HG03135 (cell line): ENCODE results near the gene RHBDF2.

Source experiments
- ATAC-seq: cut with Tn5 transposase; IDR thresholded peaks from one replicate; pipeline ENCODE4 v1.9.1; 2021; ENCODE audit warnings: mild to moderate bottlenecking, moderate library complexity; ENCODE audit not compliant: unreplicated experiment

RHBDF2 gene

DNA sequence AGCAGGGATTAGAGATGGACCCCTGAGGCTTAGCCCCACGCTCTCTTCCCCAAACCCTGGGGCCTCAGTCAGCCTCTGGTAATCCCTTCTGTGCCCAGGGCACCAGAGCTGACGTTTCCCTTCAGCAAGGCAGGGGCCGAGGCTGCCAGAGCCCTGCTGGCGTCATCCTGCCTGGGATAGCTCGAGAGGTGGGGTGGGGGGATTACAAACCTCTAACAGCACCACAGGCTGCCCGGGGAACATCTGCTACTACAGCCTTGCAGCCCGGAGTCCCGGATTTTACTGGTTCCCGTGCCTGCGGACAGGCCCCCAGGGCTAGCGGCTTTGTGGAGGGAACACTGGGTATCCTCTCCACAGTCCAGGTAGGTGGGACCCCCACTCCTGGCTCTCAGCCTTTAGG, 33.9 kb downstream of the RHBDF2 start, which contains the start of gene AANAT:
AANAT (plus strand) TSS at position 238 of the 400 bp plus-strand sequence. CDS start 1,144 bp downstream, outside the sequence.
- no peak for ATAC-seq

DNA sequence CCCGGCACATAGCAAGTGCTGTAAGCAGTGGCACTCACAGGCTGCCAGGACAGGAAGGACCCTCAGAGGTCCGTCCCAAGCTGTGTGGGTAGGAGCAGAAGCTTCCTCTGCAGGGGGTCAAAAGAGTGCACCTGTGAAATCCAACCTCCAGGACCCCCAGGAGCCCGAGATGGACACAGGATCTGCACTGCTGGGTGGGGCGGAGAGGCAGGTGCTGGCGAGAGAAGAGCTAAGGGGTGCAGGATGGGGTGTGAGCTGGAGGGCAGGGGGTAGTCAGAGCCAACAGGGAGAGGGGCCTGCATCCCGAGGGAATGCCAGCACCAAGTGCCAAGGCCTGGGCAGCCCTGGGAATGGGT, 34.5 kb downstream of the RHBDF2 start:
- no peak for ATAC-seq

DNA sequence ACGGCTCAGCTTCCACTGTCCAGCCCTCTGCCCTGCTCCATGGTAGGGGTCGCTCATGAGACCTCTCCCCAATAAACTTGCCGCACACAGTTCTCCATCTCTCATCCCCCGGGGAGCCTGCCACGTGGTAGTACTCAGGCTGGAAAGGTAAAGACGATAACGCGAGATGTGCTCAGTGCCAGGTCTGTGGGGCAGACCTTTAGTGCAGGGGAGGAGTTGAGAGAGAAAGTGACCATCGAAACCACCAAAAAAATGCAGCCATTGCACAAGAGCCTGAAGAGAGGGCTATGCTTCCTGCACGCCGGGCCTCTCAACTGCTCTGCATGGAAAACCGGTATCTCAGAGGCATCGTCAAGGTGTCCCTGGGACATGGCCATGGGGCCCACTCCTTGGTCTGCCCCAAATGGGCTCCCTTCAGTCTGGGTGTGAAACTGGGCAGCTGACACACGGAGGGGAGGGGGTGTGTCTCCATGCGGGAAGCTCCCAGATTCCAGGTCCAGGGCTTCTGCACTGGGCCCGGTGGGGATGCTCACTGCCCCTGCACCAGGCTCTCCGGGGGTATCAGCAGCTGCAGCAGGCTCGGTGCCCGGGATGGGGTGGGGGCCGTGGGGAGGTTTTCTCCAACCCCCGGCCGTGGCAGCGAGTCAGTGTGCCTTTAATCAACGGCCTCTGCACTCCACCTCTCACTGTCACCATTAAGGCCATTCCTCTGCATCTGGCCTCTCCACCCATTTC, 38.5 kb downstream of the RHBDF2 start:
- no peak for ATAC-seq

DNA sequence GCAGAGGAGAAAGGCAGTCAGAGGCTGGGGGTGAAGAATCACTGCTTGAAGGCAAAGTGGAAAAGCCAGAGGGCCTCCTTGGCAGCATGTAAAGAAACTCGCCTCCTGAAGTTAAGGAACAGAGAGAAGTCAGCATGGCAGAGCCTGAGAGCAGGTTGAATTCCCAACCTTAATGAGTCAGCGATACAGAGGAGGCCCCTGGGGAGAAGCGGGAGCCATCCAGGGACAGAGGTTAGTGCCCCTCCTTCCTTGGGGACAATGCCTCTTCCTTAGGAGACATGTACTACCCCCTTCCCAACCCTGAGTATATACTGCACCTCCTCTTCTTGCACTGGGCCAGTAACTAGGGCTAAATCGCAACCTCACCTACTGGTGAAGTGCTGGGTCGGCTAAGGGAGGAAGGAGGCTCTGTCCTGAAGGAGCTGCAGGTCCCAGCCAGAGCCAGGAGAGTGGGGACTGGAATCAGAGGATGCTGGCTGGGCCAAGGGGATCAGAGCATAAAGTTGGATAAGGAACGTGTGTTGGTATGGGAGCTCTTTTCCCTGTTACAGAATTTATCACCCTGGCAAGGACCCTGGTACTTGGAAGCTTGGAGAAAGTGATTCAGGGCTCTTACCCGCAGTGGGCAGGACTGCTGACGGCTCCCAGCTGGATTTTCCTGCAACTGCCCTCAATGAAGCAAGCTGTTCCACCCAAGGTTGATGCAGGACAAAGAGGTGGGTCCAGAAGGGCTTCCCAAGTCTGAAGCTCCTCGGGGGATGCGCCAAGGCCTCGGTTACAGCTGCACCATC, 39.3 kb downstream of the RHBDF2 start:
- no peak for ATAC-seq

DNA sequence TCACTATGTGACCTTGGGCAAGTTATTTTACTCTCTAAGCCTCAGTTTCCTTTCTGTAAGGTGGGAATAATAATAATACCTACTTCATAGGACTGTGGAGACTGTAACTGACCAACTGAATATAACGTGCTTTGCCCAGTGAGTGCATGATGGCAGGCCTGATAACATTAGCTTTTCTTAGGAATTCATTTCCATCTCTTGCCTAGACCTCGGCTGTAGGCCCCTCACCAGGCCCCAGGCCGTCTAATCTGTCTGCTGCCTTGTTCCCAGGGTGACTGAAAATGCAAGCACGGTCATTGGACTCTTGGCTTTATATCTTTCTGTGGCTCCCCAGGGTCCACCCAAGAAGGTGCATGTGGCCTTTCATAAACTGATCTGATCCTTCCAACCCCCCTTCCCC, 41.5 kb downstream of the RHBDF2 start:
- no peak for ATAC-seq

DNA sequence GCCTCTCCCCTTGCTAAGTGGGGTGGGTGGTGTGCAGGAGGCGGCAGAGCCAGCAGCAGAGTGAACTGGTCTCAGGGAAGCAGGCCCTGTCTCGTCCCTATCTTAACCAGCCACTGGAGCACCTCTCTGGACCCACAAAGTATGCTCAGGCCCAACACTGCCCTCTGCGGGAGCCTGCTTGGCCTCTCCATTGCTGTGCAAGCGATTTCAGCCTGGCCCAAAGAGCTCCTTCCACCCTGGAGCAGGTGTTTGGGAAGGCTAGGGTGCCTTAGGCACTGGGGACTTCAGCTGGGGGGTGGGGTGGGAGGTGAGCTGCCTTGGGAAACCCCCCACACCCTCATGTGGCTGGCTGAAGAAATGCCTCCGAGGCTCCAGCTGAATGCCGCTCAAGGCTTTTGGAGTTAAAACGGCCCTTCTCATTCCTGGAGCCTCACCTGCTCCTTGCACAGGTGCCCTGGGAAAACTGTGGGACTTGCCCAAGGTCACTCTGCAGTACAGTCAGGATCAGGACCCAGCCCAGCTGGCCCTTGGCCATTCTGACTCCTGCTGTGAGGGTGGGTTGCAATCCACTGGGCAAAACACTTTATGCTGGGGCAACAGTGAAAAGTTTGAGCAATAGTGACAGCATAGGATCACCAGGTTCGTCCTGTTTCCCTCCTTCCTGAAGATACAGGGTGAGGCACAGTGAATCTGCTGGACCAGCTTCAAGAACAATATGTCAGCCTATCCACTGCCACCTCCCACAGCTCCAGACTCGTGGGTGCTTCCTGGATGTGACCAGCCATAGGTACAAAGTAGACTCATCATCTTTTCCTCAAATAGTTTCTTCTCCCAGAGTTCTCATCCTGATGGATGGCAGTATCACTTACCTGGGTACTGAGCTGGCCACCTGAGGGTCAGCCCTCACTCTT, 42.4 kb downstream of the RHBDF2 start:
- ATAC-seq: no peak

DNA sequence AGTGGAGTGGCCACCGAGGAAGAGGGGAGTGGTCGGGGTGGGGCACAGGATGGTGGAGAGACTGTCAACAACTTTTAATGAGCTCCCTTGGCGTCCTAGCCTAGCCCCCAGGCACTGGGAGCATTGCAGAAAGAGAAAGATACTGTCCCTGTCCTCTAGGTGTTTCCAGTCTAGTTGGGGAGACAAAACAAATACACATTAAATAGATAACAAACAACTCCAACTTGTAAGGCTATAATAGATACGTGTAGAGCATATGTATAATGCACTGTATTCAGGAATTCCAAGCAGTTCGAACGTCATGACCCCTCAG, 47.8 kb downstream of the RHBDF2 start:
- ATAC-seq: no peak

DNA sequence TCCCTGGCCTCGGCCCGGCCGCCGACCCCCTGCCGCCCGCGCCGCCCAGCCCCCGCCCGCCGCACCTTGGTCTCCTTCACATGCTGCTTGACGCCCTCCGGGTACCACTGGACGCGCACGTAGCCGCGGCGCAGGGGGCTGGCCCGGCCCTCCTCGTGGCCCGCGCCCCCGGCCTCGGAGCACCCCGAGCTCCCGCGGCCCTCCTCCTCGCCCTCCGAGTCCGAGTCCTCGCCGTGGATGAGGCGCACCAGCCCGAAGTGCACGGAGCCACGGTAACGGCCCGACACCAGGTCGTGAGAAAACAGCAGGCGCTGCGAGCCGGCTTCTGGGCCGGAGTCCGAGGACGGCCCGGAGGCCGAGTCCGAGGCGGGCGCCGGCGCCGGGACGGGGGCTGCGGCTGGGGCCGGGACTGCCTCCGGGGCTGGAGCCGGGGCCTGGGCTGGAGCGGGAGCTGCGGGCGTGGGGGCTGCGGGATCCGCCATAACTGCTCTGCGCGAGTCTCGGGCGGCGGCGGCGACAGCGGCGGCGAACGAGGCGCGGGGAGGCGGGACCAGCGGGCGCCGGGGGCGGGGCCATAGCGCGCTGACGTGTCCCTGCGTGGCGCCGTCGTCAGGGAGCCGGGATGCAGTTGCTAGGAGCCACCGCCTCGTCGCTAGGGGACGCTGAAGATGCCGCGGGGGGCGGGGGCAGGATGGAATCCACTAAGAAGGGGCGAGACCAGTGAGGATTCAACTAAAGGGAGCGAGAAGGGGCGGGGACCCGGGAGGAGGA, 48.4 kb downstream of the RHBDF2 start, which contains the start of gene UBE2O:
UBE2O (minus strand) TSS at position 493 of the 771 bp plus-strand sequence; CDS start at position 482, 11 bp downstream.
- ATAC-seq: peak; percentile 86

DNA sequence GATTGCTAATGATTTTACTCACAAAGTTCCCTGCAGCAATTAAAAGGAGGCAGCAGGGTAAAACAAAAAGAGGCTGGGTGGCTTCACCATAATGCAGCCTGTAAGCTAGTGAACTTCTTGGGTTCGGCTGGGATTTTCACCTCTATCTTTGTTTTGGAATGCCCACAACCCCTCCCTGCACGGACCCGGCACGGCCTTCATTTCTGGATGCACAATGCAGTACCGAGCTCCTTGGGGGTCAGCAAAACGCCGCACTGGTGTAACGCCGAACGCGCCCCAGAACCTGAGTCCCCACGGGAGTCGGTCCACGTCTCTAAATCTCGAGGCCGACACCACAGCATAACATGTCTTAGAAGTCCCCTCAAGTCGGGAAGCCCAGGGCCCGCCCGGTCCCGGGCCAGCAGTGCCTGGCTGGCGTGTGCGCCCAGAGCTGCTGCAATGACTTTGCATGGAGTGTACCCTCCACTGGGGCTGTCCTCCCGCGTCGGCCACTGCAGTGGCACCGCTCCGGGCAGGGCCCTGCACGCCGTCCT, 49.0 kb downstream of the RHBDF2 start:
- peak; percentile 13 for ATAC-seq

DNA sequence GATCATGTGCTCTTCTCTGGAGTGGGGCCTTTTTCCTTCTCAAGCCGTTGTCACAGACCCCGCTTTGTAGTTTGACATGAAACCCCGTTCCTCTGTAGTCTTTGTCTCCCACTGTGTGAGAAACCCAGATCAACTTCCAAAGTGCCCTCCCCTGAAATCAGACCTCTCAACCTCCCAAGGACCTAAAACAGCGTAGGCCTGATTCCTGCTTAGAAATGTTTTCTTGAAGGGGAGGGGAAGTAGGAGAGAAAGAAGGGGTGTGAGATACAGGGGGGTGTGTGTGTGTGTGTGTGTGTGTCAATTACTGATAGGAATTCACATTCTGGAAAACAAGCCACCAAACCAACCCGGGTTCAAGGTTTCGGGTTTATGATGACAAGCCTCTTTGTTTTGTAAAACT, 49.7 kb downstream of the RHBDF2 start:
- ATAC-seq: no peak

DNA sequence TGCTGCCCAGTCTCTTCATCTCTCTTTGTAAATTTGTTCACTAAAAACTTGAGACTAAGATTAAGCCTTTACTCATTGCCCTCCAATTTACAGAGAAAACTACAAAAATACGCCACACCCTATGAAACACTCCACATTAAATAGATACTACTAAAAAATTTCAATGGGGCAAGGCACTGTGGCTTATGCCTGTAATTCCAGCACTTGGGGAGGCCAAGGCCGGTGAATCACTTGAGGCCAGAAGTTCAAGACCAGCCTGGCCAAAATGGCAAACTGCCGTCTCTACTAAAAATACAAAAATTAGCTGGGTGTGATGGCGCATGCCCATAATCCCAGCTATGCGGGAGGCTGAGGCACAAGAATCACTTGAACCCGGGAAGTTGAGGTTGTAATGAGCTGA, 52.1 kb downstream of the RHBDF2 start:
- ATAC-seq: no peak

DNA sequence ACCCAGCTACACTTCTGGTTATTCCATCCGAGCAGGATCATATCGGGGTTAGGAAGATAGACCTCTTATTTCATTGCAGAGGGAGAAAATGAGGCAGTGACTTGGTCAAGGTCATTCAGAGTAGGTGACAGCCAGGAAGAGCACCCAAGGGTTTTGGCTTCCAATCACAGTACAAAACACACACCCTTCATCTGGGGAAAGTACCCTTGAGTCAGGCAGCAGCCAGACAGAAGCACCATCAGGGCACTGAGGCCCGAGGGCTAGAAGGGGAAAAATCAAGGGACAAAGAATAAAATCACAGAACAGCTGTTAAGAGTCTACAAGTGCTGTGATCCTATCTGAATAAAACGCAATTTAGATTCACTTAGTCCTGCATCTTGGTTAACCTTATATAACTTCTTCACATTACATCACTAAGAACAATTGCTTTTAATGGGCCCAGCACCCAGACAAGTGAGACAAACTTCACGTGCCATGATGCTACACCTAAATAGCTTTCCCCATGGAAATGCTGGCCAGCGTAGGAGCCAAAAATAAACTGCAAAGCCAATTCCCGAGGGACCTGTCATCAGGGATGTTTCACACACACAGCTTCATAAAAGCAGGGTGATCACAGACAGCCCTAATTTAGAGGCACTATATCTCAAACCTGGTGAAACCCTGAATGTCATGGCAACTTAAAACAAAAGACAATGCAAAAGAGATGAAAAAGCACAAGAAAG, 53.1 kb downstream of the RHBDF2 start:
- ATAC-seq: no peak

DNA sequence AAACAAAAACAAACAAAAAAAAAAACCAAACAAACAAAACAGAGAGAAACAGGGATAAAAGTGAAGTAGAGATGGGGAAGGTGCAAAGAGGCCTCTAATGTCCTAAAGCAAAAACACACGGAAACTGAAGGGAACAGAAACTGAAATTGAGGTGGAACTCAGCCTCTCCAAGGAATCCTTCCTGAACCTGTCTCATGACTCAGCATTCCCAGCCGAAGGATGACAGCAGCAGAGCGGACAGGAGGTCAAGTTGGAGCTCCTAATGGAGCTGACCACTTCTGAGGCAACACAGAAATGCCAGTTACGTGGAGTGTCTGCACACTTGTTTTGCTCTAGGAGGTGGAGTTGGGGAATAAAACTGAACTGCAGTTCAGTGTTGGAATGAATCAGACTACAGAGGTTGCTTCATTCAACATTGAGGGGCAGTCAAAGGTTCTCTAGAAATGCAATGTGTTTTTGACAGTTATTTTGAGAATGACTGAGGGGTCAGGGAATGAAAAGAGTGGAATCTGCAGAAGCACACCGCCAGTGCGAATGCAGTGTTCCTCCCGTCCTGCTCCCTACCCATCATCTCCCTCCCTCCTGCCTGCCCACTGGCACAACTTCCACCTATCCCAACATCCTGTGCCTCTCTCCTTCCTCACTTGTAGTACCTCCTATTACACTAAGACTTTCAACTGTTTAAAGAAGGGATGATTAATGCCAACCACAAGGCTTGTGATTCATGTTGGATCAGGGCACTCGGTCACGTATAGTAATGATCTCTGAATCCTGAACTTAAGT, 54.6 kb downstream of the RHBDF2 start:
- no peak for ATAC-seq

DNA sequence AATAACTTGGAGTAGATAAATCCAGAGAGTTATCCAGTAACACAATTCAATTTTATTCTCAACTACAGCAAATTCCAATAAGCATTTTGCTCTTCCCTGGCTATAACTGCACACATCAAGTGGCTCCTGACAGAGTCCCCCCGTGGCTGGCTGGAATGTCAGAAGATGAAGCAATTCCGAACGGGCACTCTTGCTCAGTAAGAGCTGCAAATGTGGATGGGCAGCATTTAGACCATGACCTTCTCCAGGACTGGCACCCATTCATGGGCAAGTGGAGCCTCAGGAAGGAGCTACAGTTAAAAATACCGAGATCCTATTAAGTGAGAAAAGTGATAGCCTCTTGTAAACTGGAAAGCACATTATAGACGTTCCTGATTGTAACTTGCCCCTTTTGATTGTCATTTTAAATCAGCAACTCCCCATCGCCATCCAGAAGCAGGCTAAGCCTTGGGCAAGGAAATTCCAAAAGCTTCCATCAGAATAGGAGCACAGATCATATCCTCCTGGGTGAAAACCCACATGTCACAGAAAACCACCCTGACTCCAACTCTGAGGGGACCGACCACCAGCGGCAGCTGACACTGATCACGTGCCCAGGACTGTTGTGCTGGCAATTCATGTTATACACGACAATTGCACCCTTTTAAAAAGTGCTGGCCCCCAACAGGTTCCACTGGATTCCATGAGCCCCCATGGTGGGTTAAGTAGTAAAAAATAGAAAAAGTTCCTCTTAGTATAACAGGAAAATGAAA, 55.4 kb downstream of the RHBDF2 start:
- no peak for ATAC-seq

DNA sequence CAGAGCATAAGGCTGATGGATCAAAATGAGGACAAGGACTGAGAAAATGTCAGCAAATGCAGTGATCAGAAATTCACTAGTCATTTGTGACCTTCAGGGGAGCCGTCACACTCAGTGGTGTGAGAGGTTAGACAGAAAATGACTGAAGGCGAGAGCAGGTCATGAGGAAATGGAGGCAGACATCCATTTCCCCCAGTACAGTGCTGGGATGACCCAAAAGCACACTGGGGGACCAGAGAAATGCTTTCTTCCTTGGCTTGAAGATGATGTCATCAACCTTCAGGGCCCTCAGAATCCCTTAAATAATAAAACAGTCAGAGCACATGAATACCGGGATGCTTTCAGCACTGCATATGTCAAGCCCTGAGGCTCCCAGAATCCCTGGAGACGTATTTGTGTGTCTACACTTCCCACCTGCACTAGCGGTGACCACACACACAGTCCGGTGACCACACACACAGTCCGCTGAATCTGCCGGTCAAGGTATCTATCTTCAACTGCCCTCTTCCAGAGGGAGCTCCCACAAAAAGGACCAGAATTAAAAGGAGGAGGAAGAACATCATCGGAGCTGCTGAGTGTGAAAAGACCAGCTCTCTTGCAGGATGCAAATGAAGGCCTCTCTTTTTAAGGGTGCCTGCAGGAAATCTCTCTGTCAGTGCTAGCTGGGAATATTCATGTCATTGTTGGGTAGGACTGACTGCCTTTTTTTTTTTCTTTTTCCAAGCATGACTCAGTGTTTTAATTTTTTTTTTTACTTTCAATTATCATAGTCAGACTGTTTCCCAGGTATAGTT, 56.5 kb downstream of the RHBDF2 start:
- ATAC-seq: no peak

DNA sequence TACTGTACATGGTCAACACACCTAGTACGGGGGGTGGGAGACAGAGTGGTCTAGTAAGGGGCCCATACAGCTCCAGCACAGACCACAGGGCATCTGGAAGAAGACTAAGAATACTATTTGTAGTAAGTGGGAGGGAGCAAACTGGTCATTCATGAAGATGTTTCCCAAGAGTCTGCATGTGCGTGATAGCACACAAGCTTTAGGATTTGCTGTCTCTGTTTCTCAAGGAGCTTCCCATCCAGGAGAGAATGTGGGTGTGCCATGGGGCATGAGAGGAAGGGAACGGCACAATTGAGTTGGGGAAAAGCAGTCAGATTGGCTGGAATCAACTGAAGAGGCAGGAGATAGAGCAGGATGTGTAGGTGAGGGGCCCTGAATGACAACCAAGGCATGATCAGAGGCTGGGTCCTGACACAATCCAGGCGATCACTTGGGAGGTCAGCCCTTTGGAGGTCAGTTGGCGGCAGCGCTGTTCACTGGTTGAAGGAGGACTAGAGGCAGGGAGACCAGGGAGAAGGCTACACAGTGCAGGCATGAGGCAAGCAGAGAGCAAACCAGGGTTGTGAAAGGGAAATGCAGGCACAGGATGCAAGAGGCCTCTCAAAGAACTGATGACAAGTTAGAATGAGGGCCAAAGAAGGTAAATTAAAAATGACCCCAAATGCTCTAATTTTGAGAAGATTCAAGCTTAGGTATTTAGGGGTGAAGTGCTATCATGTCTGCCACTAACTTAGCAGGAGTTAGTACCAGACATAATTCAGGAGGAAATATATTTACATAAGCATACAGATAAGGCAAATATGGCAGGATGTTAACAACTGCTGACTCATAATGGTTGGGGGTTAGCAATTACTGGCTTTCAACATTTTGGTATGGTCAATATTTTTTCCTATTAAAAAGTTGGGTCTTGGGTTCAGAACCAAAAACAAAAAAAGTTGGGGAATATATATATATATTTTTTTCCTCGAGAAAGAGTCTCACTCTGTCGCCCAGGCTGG, 58.6 kb downstream of the RHBDF2 start:
- no peak for ATAC-seq
